Measurements from ENCODE around the gene ZMYM4.
A peak's percentile ranks its signal among the peaks of the same experiment; 100 is the strongest.

Gene ZMYM4

GRCh38 chr1:35437200-35437599 is 168.7 kb downstream of the ZMYM4 start:
- Histone ChIP-seq H3K9me3 (ENCODE audit: control insufficient read depth, low read length) (no peaks in the 10 kb centered on the region), H3K4me3 (ENCODE audit: extremely low read depth, insufficient read depth, low read length, poor library complexity, severe bottlenecking) (no peak overlapping the region), H3K36me3 (ENCODE audit: control insufficient read depth, insufficient read depth, low read length) (peaks cover 71% of the 10 kb centered on the region), H3K27ac (ENCODE audit: low read depth, low read length, severe bottlenecking) (no peak overlapping the region), H3K4me1 (ENCODE audit: control insufficient read depth, insufficient read depth, low read length, poor library complexity, severe bottlenecking) (no peaks in the 10 kb centered on the region)
- WGBS, 2 experiments (ENCODE audit: insufficient coverage in 2 of 2): 94 to 95% methylated on average over 9 of the region's 9 CpGs

- 100% methylated on average over 1 of the region's 1 CpG; no CpG with 5 or more reads in 1 of the 2 experiments for WGBS, 2 experiments (ENCODE audit: insufficient coverage in 2 of 2)
- H3K4me3 ChIP-seq (ENCODE audit: extremely low read depth, insufficient read depth, low read length, poor library complexity, severe bottlenecking): no peak overlapping the region
- no peaks in the 10 kb centered on the region for H3K4me1 ChIP-seq (ENCODE audit: control insufficient read depth, insufficient read depth, low read length, poor library complexity, severe bottlenecking)
- no peaks in the 10 kb centered on the region for H3K9me3 ChIP-seq (ENCODE audit: control insufficient read depth, low read length)
- H3K27ac ChIP-seq (ENCODE audit: low read depth, low read length, severe bottlenecking): no peak overlapping the region
- peaks cover 70% of the 10 kb centered on the region for H3K36me3 ChIP-seq (ENCODE audit: control insufficient read depth, insufficient read depth, low read length)
These were observed 171.1 kb downstream of the ZMYM4 start for GRCh38 chr1:35439626-35440025.

DNA sequence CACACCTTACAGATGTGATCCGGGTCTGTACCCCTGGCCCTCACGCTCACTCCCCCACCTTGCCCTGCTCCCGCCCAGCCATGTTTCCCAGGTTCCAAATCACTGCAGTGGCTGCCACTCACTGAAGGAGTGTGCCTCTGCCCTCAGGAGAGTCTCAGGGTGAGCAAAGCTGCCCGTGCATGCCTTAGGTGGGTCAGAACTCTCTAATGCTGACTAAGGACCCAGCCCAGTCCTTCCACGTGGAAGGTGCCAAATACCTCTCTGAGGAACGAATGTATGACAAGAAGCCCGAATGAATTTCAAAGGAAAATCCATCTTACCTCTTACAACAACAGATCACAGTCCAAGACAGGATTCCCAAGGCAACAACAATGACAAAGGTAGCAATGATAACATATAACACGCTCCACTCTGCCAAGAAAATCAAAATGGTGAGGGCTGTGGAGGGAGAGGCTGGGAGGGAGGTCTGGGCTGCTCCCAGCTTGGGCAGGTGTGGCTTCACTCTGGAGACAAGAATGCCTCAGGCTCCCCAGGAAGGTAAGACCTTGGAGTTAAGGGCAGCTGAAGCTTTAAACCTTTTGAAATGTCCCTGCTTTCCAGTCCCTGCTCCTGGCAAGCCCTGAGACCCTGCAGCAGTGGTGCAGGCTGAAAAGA is 173.5 kb downstream of the ZMYM4 start:
- no peak overlapping the region for H3K27ac ChIP-seq (ENCODE audit: low read depth, low read length, severe bottlenecking)
- no peaks in the 10 kb centered on the region for H3K4me1 ChIP-seq (ENCODE audit: control insufficient read depth, insufficient read depth, low read length, poor library complexity, severe bottlenecking)
- H3K4me3 ChIP-seq (ENCODE audit: extremely low read depth, insufficient read depth, low read length, poor library complexity, severe bottlenecking): no peak overlapping the region
- H3K9me3 ChIP-seq (ENCODE audit: control insufficient read depth, low read length): no peaks in the 10 kb centered on the region
- WGBS, 2 experiments (ENCODE audit: insufficient coverage in 2 of 2): 84 to 94% methylated on average over 7 to 8 of the region's 8 CpGs
- peaks cover 75% of the 10 kb centered on the region for H3K36me3 ChIP-seq (ENCODE audit: control insufficient read depth, insufficient read depth, low read length)

- H3K27ac ChIP-seq (ENCODE audit: low read depth, low read length, severe bottlenecking): no peak overlapping the region
- H3K4me1 ChIP-seq (ENCODE audit: control insufficient read depth, insufficient read depth, low read length, poor library complexity, severe bottlenecking): no peaks in the 10 kb centered on the region
- H3K36me3 ChIP-seq (ENCODE audit: control insufficient read depth, insufficient read depth, low read length): peaks cover 79% of the 10 kb centered on the region
- 96 to 97% methylated on average over 3 to 4 of the region's 4 CpGs for whole genome bisulfite sequencing, 2 experiments (ENCODE audit: insufficient coverage in 2 of 2)
- no peak overlapping the region for H3K4me3 ChIP-seq (ENCODE audit: extremely low read depth, insufficient read depth, low read length, poor library complexity, severe bottlenecking)
- no peaks in the 10 kb centered on the region for H3K9me3 ChIP-seq (ENCODE audit: control insufficient read depth, low read length)
These were observed 174.2 kb downstream of the ZMYM4 start for GRCh38 chr1:35442734-35443133.

DNA sequence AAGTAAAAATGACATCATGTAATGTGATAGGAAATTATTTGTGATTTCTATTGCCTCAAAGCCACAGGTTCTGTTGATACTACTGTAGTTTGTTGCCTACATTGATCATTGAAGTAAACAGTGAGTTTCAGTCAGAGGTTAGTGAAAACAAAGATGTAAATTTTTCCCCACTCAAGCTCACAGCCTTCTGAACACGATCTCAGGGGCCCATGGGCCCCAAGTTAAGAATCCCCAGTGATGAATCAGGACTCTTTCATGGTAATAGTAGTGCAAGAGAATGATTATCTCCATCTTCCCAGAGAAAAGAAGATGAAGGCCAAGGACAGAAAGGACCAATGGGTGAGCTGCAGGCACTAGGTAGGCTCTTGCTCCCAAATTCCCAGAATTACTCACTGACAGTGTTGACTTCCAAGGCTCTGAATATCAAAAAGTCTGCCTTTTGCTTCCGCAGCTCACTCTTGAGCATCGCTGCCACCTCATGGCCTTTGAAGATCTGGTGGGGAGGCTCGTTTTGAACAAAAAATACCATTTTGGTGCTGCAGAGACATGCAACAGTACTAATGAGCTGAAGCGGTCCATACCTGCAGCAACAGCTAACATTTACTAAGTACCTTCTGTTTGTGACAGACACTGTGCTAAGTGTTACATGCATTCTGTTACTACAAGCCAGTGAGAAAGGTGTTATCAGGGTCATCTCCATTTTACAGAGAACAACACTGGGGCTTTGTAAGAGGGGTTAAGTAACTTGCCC is 175.4 kb downstream of the ZMYM4 start:
- Histone ChIP-seq H3K27ac (ENCODE audit: low read depth, low read length, severe bottlenecking) (no peak overlapping the region), H3K4me3 (ENCODE audit: extremely low read depth, insufficient read depth, low read length, poor library complexity, severe bottlenecking) (no peak overlapping the region), H3K36me3 (ENCODE audit: control insufficient read depth, insufficient read depth, low read length) (peaks cover 85% of the 10 kb centered on the region), H3K9me3 (ENCODE audit: control insufficient read depth, low read length) (no peaks in the 10 kb centered on the region), H3K4me1 (ENCODE audit: control insufficient read depth, insufficient read depth, low read length, poor library complexity, severe bottlenecking) (no peaks in the 10 kb centered on the region)
- WGBS, 2 experiments (ENCODE audit: insufficient coverage in 2 of 2): 67 to 95% methylated on average over 3 of the region's 5 CpGs

GRCh38 chr1:35444519-35444774 is 175.9 kb downstream of the ZMYM4 start:
- no peak overlapping the region for H3K27ac ChIP-seq (ENCODE audit: low read depth, low read length, severe bottlenecking)
- no peaks in the 10 kb centered on the region for H3K4me1 ChIP-seq (ENCODE audit: control insufficient read depth, insufficient read depth, low read length, poor library complexity, severe bottlenecking)
- H3K9me3 ChIP-seq (ENCODE audit: control insufficient read depth, low read length): no peaks in the 10 kb centered on the region
- peaks cover 85% of the 10 kb centered on the region for H3K36me3 ChIP-seq (ENCODE audit: control insufficient read depth, insufficient read depth, low read length)
- no peak overlapping the region for H3K4me3 ChIP-seq (ENCODE audit: extremely low read depth, insufficient read depth, low read length, poor library complexity, severe bottlenecking)

DNA sequence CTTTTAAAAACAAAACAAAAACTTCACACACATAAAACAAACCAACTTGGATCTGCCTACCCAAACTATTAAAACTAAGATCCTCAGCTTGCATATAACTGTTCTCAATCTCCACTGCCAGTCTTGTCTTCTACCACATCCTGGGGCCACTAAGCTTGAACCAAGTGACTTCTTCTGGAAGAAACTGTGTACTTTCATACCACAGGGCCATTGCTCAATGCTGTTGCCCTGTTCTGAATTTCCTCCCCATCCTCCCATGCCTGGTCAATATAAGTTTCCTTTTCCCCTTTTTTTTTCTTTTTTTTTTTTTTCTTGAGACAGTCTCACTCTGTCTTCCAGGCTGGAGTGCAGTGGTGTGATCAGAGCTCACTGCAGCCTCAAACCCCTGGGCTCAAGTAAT is 178.8 kb downstream of the ZMYM4 start:
- H3K4me1 ChIP-seq (ENCODE audit: control insufficient read depth, insufficient read depth, low read length, poor library complexity, severe bottlenecking): no peaks in the 10 kb centered on the region
- H3K27ac ChIP-seq (ENCODE audit: low read depth, low read length, severe bottlenecking): no peak overlapping the region
- no peak overlapping the region for H3K4me3 ChIP-seq (ENCODE audit: extremely low read depth, insufficient read depth, low read length, poor library complexity, severe bottlenecking)
- H3K36me3 ChIP-seq (ENCODE audit: control insufficient read depth, insufficient read depth, low read length): peaks cover 89% of the 10 kb centered on the region
- H3K9me3 ChIP-seq (ENCODE audit: control insufficient read depth, low read length): no peaks in the 10 kb centered on the region

DNA sequence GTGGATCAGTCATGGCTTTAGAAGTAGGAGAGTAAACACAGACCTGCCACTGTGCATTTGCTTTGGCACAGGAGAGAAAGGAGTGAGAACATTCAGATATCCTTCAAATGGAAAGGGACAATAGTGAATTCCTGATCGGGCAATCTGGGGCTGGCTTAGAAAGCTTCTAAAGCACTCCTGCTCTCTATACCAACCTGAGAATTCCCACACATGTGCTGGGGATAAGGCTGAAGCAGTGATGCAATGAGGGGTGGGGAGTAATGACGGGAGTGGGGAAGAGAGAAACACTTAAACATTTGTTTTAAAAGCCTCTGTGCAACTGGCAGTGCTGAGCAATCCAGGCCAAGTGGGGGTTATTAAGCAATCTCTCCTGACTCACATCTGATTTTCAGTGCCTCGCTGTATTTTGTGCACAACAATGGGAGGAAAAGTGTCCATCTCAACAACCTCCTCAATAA is 179.9 kb downstream of the ZMYM4 start:
- H3K4me1 ChIP-seq (ENCODE audit: control insufficient read depth, insufficient read depth, low read length, poor library complexity, severe bottlenecking): no peaks in the 10 kb centered on the region
- H3K36me3 ChIP-seq (ENCODE audit: control insufficient read depth, insufficient read depth, low read length): peaks cover 86% of the 10 kb centered on the region
- H3K4me3 ChIP-seq (ENCODE audit: extremely low read depth, insufficient read depth, low read length, poor library complexity, severe bottlenecking): no peak overlapping the region
- 71 to 90% methylated on average over 2 of the region's 3 CpGs for WGBS, 2 experiments (ENCODE audit: insufficient coverage in 2 of 2)
- no peaks in the 10 kb centered on the region for H3K9me3 ChIP-seq (ENCODE audit: control insufficient read depth, low read length)
- H3K27ac ChIP-seq (ENCODE audit: low read depth, low read length, severe bottlenecking): peak overlapping the region; percentile 32

- peaks cover 88% of the 10 kb centered on the region for H3K36me3 ChIP-seq (ENCODE audit: control insufficient read depth, insufficient read depth, low read length)
- no peaks in the 10 kb centered on the region for H3K4me1 ChIP-seq (ENCODE audit: control insufficient read depth, insufficient read depth, low read length, poor library complexity, severe bottlenecking)
- H3K4me3 ChIP-seq (ENCODE audit: extremely low read depth, insufficient read depth, low read length, poor library complexity, severe bottlenecking): no peak overlapping the region
- no peaks in the 10 kb centered on the region for H3K9me3 ChIP-seq (ENCODE audit: control insufficient read depth, low read length)
- H3K27ac ChIP-seq (ENCODE audit: low read depth, low read length, severe bottlenecking): no peak overlapping the region
- 96 to 98% methylated on average over 4 to 5 of the region's 7 CpGs for WGBS, 2 experiments (ENCODE audit: insufficient coverage in 2 of 2)
These were observed 181.0 kb downstream of the ZMYM4 start for GRCh38 chr1:35449334-35450008.

GRCh38 chr1:35451125-35451528 is 182.6 kb downstream of the ZMYM4 start:
- Histone ChIP-seq H3K36me3 (ENCODE audit: control insufficient read depth, insufficient read depth, low read length) (peaks cover 77% of the 10 kb centered on the region), H3K27ac (ENCODE audit: low read depth, low read length, severe bottlenecking) (no peak overlapping the region), H3K9me3 (ENCODE audit: control insufficient read depth, low read length) (no peaks in the 10 kb centered on the region), H3K4me3 (ENCODE audit: extremely low read depth, insufficient read depth, low read length, poor library complexity, severe bottlenecking) (no peak overlapping the region), H3K4me1 (ENCODE audit: control insufficient read depth, insufficient read depth, low read length, poor library complexity, severe bottlenecking) (no peaks in the 10 kb centered on the region)
- WGBS, 2 experiments (ENCODE audit: insufficient coverage in 2 of 2): 5 to 14% methylated on average over 2 to 3 of the region's 3 CpGs
